Osteocyte (in vitro differentiated cells): ENCODE results near the gene PLCB3. TPM values are rescaled to one million over a fixed set of nuclear protein-coding genes. Genes with fewer than 3 reads are reported as not detected.
A peak's percentile ranks its signal among the peaks of the same experiment; 100 is the strongest.

Experiments used
- DNase-seq: peaks from one replicate; pipeline ENCODE4 v3.0.0; 2021; ENCODE audit warnings: mixed read lengths; ENCODE audit not compliant: unreplicated experiment; ENCODE audit errors: extremely low spot score
- H3K27ac Mint-ChIP-seq: one replicate; pipeline ENCODE4 v1.8.0; 2021; ENCODE audit warnings: mild to moderate bottlenecking, mixed read lengths; ENCODE audit not compliant: unreplicated experiment
- H3K27me3 Mint-ChIP-seq: one replicate; pipeline ENCODE4 v1.8.0; 2021; ENCODE audit warnings: mixed read lengths; ENCODE audit not compliant: unreplicated experiment
- H3K36me3 Mint-ChIP-seq: one replicate; pipeline ENCODE4 v1.8.0; 2021; ENCODE audit warnings: mixed read lengths; ENCODE audit not compliant: unreplicated experiment
- H3K4me1 Mint-ChIP-seq: one replicate; pipeline ENCODE4 v1.8.0; 2021; ENCODE audit warnings: mixed read lengths; ENCODE audit not compliant: unreplicated experiment
- H3K4me3 Mint-ChIP-seq: one replicate; pipeline ENCODE4 v1.8.0; 2021; ENCODE audit warnings: mild to moderate bottlenecking, moderate library complexity, mixed read lengths; ENCODE audit not compliant: unreplicated experiment
- H3K9me3 Mint-ChIP-seq: one replicate; pipeline ENCODE4 v1.8.0; 2021; ENCODE audit warnings: mixed read lengths; ENCODE audit not compliant: unreplicated experiment
- total RNA-seq: library from RNA; stranded (reverse); gene quantifications from 2 replicates; pipeline ENCODE4 v1.2.1, GENCODE V29; 2021
- TF ChIP-seq, protein P1 (sequence below): fragments of 200-600 bp; sonication (generic); IDR thresholded peaks from 2 replicates; pipeline ENCODE4 v1.5.0; 2021; ENCODE audit warnings: antibody characterized with exemption, mild to moderate bottlenecking, moderate library complexity

Gene PLCB3
- total RNA-seq, 1 donor from 2014 or later: 32.0 TPM

DNA sequence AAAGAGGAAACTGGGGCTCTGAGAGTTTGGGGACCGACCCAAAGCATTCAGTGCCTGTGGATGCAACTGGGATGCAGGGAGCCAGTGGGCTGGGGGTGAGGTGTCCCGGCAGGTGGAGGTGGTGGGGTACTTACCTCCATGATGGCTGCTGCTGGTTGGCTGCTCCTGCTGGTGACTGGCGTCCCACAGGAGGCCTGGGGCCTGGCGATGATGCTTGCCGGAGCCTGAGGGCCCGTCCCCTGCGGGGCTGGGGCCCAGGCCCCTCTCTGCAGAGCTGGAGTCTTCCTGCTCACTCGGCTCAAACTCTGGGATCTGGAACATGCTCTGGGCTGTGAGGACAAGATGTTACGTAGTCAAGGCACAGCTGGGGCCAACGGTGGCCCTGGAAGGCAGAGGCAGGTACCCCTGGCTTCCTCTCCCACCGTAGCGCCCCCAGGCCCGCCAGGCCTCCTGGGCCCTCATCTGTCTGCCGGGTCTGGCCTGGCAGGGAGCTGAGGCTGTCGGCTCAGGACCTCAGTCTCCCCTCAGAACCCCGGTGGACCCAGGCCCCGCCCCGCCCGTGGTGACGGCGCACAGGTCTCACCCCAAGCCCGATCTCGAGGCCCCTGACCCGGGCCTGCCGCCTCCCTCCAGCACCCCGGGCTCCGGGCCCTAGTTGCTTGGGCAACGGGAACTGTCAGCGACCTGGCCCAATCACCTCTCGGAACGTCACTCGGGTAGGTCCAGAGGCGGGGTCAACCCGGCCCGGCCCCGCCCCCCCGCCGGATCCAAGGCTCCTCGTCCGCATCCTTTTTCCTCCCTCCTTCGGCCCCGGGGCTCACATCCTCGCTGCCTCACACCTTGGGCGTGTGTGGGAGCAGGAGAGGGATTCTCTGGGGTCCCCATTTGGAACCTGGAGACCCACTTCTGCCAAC, 33.0 kb downstream of the PLCB3 start, which contains the start of gene BAD:
TSS of gene BAD (minus strand) at position 618 of the 914 bp plus-strand sequence. CDS start at position 321, 297 bp downstream.
- Mint-ChIP-seq H3K9me3 (no peaks in the 10 kb centered on the region), H3K4me1 (peaks cover 23% of the 10 kb centered on the region), H3K4me3 (peak within 1 kb of the TSS; percentile 82), H3K27me3 (no peaks in the 10 kb centered on the region), H3K36me3 (peaks cover 13% of the 10 kb centered on the region), H3K27ac (peak within 1 kb of the TSS; percentile 88)
- TF ChIP-seq, protein P1, sequence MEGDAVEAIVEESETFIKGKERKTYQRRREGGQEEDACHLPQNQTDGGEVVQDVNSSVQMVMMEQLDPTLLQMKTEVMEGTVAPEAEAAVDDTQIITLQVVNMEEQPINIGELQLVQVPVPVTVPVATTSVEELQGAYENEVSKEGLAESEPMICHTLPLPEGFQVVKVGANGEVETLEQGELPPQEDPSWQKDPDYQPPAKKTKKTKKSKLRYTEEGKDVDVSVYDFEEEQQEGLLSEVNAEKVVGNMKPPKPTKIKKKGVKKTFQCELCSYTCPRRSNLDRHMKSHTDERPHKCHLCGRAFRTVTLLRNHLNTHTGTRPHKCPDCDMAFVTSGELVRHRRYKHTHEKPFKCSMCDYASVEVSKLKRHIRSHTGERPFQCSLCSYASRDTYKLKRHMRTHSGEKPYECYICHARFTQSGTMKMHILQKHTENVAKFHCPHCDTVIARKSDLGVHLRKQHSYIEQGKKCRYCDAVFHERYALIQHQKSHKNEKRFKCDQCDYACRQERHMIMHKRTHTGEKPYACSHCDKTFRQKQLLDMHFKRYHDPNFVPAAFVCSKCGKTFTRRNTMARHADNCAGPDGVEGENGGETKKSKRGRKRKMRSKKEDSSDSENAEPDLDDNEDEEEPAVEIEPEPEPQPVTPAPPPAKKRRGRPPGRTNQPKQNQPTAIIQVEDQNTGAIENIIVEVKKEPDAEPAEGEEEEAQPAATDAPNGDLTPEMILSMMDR: no peak
- peak; percentile 96 for DNase-seq

DNA sequence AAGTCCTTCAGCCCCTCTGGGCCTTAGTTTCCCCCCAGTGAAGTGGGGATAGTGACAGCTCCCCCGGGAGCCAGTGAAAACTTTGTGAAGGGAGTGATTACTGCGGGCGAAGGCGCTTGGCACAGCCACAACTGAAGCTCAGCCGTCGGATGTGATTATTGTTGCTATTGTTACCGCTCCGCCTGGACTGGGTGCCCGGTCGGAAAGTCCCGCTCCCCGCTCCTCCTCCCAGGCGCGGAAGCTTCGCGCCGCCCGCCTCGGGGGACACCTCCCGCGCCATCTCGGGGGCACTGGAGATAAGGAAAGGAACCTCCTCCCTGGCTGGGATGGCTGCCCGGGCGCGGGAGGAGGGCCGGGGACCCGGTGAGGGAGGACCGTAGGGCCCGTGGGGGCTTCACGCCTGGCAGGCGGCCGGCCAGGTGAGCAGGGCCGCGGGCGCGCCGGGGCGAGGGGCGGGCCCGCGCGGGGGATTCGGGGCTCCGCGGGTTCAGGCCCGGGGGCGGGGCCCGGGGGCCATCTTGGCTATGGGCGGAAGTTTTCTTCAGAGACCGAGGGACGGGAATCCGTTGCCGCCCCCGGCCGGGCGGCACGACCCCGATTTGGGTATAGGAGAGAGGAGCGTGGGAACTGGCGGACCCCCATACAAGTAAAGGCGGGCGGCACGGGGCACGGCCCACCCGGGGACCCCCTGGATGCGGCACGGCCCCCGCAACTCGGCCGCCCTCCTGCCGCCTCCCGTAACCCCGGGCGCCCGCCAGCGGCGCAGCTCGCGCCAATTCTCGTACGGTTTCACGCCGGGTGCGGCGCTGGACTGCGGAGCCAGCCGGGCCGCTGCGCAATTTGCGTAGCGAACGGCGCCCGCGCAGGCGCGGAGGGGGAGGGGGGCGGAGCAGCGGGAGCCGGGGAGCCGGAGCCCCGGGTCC, 33.9 kb downstream of the PLCB3 start, which contains the start of gene GPR137:
TSS of gene GPR137 (plus strand) at position 887 of the 923 bp plus-strand sequence. CDS start 677 bp downstream, outside the sequence.
- peak; percentile 95 for DNase-seq
- peak within 1 kb of the TSS; percentile 88 for H3K27ac Mint-ChIP-seq
- H3K36me3 Mint-ChIP-seq: peaks cover 10% of the 10 kb centered on the region

DNA sequence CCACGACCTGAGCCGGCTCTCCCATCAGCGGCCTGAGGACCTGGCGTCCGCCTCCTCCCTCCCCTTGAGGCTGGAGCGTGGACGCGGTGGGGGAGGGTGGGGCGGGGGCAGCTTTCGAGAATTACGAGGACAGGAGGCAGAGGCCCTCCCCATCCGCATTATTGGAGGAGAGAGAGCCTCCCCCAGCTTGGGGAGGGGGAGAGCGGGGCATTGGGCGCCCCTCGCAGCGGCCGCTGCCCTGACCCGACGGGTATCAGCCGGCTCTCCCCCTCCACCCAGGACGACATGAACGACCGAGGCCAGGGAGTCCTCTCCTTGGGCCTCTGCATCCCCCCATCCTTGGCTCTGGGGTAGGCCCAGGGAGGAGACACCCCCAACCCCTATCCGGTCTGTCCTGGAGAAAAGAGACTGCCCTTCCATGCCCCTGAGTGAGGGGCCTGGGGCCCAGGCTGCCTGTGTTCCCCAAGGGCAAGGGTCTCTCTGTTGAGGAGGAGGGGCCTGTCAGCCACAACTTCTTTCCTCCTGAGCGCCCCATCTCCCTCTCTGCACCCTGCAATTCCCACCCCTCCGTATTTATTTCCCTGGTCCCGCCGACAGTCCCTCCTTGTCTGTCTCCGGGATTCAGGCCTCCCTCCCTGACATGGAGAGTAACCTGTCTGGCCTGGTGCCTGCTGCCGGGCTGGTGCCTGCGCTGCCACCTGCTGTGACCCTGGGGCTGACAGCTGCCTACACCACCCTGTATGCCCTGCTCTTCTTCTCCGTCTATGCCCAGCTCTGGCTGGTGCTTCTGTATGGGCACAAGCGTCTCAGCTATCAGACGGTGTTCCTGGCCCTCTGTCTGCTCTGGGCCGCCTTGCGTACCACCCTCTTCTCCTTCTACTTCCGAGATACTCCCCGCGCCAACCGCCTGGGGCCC, 34.8 kb downstream of the PLCB3 start:
- peak overlapping the region; percentile 6 for H3K27ac Mint-ChIP-seq
- peaks cover 9% of the 10 kb centered on the region for H3K36me3 Mint-ChIP-seq
- no peak for DNase-seq
- H3K9me3 Mint-ChIP-seq: no peaks in the 10 kb centered on the region
- peak overlapping the region; percentile 70 for H3K4me3 Mint-ChIP-seq
- H3K27me3 Mint-ChIP-seq: peaks cover 7% of the 10 kb centered on the region
- H3K4me1 Mint-ChIP-seq: peaks cover 29% of the 10 kb centered on the region
- TF ChIP-seq, protein P1: no peak

More for the DNA sequence above, 33.9 kb downstream of the PLCB3 start, which contains the start of gene GPR137:
- Mint-ChIP-seq H3K27me3 (no peaks in the 10 kb centered on the region), H3K9me3 (no peaks in the 10 kb centered on the region), H3K4me3 (peak within 1 kb of the TSS; percentile 82), H3K4me1 (peaks cover 23% of the 10 kb centered on the region)
- TF ChIP-seq, protein P1: no peak

DNA sequence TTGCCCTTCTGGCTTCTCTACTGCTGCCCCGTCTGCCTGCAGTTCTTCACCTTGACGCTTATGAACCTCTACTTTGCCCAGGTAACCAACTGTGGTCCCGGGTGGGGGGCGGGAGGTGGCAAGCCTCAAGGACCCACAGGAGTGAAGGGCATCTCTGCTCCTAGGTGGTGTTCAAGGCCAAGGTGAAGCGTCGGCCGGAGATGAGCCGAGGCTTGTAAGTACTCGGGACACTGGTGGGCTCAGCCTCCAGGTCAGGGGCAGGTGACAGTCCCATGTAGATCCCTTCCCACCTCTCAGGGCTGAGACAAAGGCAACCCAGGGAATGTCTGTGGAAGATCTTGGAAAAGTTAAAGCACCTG, 35.5 kb downstream of the PLCB3 start:
- H3K9me3 Mint-ChIP-seq: no peaks in the 10 kb centered on the region
- TF ChIP-seq, protein P1: no peak
- peaks cover 29% of the 10 kb centered on the region for H3K4me1 Mint-ChIP-seq
- peaks cover 7% of the 10 kb centered on the region for H3K36me3 Mint-ChIP-seq
- peak overlapping the region; percentile 6 for H3K27ac Mint-ChIP-seq
- H3K27me3 Mint-ChIP-seq: peaks cover 7% of the 10 kb centered on the region
- peak overlapping the region; percentile 70 for H3K4me3 Mint-ChIP-seq
- DNase-seq: no peak
